Activated naive CD4-positive, alpha-beta T cell treated with anti-CD3 and anti-CD28 coated beads, Interleukin-2, amount 50 U/mL, for 24 hours (primary cell): ENCODE results near the gene CDC42EP5.

Experiments
- H3K27ac Mint-ChIP-seq: one replicate; pipeline ENCODE4 v1.8.0; 2021; ENCODE audit warnings: mild to moderate bottlenecking, mixed read lengths
- H3K27me3 Mint-ChIP-seq: one replicate; pipeline ENCODE4 v1.8.0; 2021; ENCODE audit warnings: mixed read lengths
- H3K36me3 Mint-ChIP-seq: one replicate; pipeline ENCODE4 v1.8.0; 2021; ENCODE audit warnings: mixed read lengths
- H3K4me1 Mint-ChIP-seq: one replicate; pipeline ENCODE4 v1.8.0; 2021; ENCODE audit warnings: mixed read lengths
- H3K4me3 Mint-ChIP-seq: one replicate; pipeline ENCODE4 v1.8.0; 2021; ENCODE audit warnings: mild to moderate bottlenecking, mixed read lengths
- H3K9me3 Mint-ChIP-seq: one replicate; pipeline ENCODE4 v1.8.0; 2021; ENCODE audit warnings: mixed read lengths

Gene CDC42EP5

GRCh38 chr19:54430306-54431254, 42.5 kb downstream of the CDC42EP5 start:
- H3K36me3 Mint-ChIP-seq: no peaks in the 10 kb centered on the region
- peaks cover 20% of the 10 kb centered on the region for H3K4me1 Mint-ChIP-seq
- H3K9me3 Mint-ChIP-seq: no peaks in the 10 kb centered on the region
- peaks cover 11% of the 10 kb centered on the region for H3K27me3 Mint-ChIP-seq
- peak overlapping the region; percentile 36 for H3K4me3 Mint-ChIP-seq
- no peak overlapping the region for H3K27ac Mint-ChIP-seq

- Mint-ChIP-seq H3K4me1 (peaks cover 15% of the 10 kb centered on the region), H3K9me3 (no peaks in the 10 kb centered on the region), H3K4me3 (no peak overlapping the region), H3K27me3 (peaks cover 13% of the 10 kb centered on the region), H3K27ac (no peak overlapping the region), H3K36me3 (no peaks in the 10 kb centered on the region)
These were observed 43.4 kb downstream of the CDC42EP5 start for GRCh38 chr19:54429545-54430227.

- peaks cover 13% of the 10 kb centered on the region for H3K27me3 Mint-ChIP-seq
- peaks cover 10% of the 10 kb centered on the region for H3K4me1 Mint-ChIP-seq
- H3K4me3 Mint-ChIP-seq: no peak overlapping the region
- H3K36me3 Mint-ChIP-seq: no peaks in the 10 kb centered on the region
- no peaks in the 10 kb centered on the region for H3K9me3 Mint-ChIP-seq
- no peak overlapping the region for H3K27ac Mint-ChIP-seq
These were observed 44.0 kb downstream of the CDC42EP5 start for GRCh38 chr19:54429176-54429495.

GRCh38 chr19:54428323-54429175, 44.5 kb downstream of the CDC42EP5 start:
- H3K27me3 Mint-ChIP-seq: peaks cover 15% of the 10 kb centered on the region
- peaks cover 6% of the 10 kb centered on the region for H3K4me1 Mint-ChIP-seq
- H3K4me3 Mint-ChIP-seq: no peak overlapping the region
- H3K9me3 Mint-ChIP-seq: no peaks in the 10 kb centered on the region
- H3K36me3 Mint-ChIP-seq: no peaks in the 10 kb centered on the region
- no peak overlapping the region for H3K27ac Mint-ChIP-seq

GRCh38 chr19:54427586-54427985, 45.5 kb downstream of the CDC42EP5 start:
- no peaks in the 10 kb centered on the region for H3K9me3 Mint-ChIP-seq
- peaks cover 19% of the 10 kb centered on the region for H3K27me3 Mint-ChIP-seq
- no peak overlapping the region for H3K27ac Mint-ChIP-seq
- no peak overlapping the region for H3K4me3 Mint-ChIP-seq
- H3K36me3 Mint-ChIP-seq: no peaks in the 10 kb centered on the region
- peaks cover 6% of the 10 kb centered on the region for H3K4me1 Mint-ChIP-seq

GRCh38 chr19:54426291-54426931, 46.7 kb downstream of the CDC42EP5 start:
- Mint-ChIP-seq H3K36me3 (no peaks in the 10 kb centered on the region), H3K27me3 (peaks cover 19% of the 10 kb centered on the region), H3K27ac (no peak overlapping the region), H3K9me3 (no peaks in the 10 kb centered on the region), H3K4me3 (no peak overlapping the region), H3K4me1 (peaks cover 5% of the 10 kb centered on the region)

- Mint-ChIP-seq H3K9me3 (no peaks in the 10 kb centered on the region), H3K4me1 (no peaks in the 10 kb centered on the region), H3K27me3 (peaks cover 19% of the 10 kb centered on the region), H3K36me3 (no peaks in the 10 kb centered on the region), H3K4me3 (no peak overlapping the region), H3K27ac (no peak overlapping the region)
These were observed 47.7 kb downstream of the CDC42EP5 start for GRCh38 chr19:54425382-54425723.

- Mint-ChIP-seq H3K4me1 (no peaks in the 10 kb centered on the region), H3K36me3 (no peaks in the 10 kb centered on the region), H3K9me3 (no peaks in the 10 kb centered on the region), H3K27me3 (peaks cover 19% of the 10 kb centered on the region), H3K4me3 (no peak overlapping the region), H3K27ac (no peak overlapping the region)
These were observed 48.3 kb downstream of the CDC42EP5 start for GRCh38 chr19:54424660-54425381.

GRCh38 chr19:54424201-54424600, 48.9 kb downstream of the CDC42EP5 start:
- no peaks in the 10 kb centered on the region for H3K36me3 Mint-ChIP-seq
- no peaks in the 10 kb centered on the region for H3K4me1 Mint-ChIP-seq
- peak overlapping the region; percentile 41 for H3K27ac Mint-ChIP-seq
- H3K4me3 Mint-ChIP-seq: no peak overlapping the region
- no peaks in the 10 kb centered on the region for H3K9me3 Mint-ChIP-seq
- H3K27me3 Mint-ChIP-seq: peaks cover 23% of the 10 kb centered on the region

- no peaks in the 10 kb centered on the region for H3K36me3 Mint-ChIP-seq
- peaks cover 29% of the 10 kb centered on the region for H3K27me3 Mint-ChIP-seq
- H3K9me3 Mint-ChIP-seq: no peaks in the 10 kb centered on the region
- H3K27ac Mint-ChIP-seq: no peak overlapping the region
- H3K4me3 Mint-ChIP-seq: no peak overlapping the region
- peaks cover 13% of the 10 kb centered on the region for H3K4me1 Mint-ChIP-seq
These were observed 51.0 kb downstream of the CDC42EP5 start for GRCh38 chr19:54422136-54422535.

- Mint-ChIP-seq H3K4me1 (peaks cover 15% of the 10 kb centered on the region), H3K4me3 (no peak overlapping the region), H3K27me3 (peaks cover 27% of the 10 kb centered on the region), H3K36me3 (no peaks in the 10 kb centered on the region), H3K9me3 (no peaks in the 10 kb centered on the region), H3K27ac (no peak overlapping the region)
These were observed 51.6 kb downstream of the CDC42EP5 start for GRCh38 chr19:54421521-54421920.

- Mint-ChIP-seq H3K36me3 (no peaks in the 10 kb centered on the region), H3K27me3 (peaks cover 26% of the 10 kb centered on the region), H3K4me3 (no peak overlapping the region), H3K4me1 (peaks cover 15% of the 10 kb centered on the region), H3K27ac (no peak overlapping the region), H3K9me3 (no peaks in the 10 kb centered on the region)
These were observed 52.0 kb downstream of the CDC42EP5 start for GRCh38 chr19:54421169-54421516.

- Mint-ChIP-seq H3K27ac (no peak overlapping the region), H3K36me3 (no peaks in the 10 kb centered on the region), H3K9me3 (no peaks in the 10 kb centered on the region), H3K27me3 (peaks cover 25% of the 10 kb centered on the region), H3K4me3 (no peak overlapping the region), H3K4me1 (peaks cover 15% of the 10 kb centered on the region)
These were observed 52.5 kb downstream of the CDC42EP5 start for GRCh38 chr19:54420383-54421168.

GRCh38 chr19:54420068-54420382, 53.1 kb downstream of the CDC42EP5 start:
- Mint-ChIP-seq H3K4me3 (no peak overlapping the region), H3K27ac (no peak overlapping the region), H3K27me3 (peaks cover 25% of the 10 kb centered on the region), H3K4me1 (peaks cover 15% of the 10 kb centered on the region), H3K9me3 (no peaks in the 10 kb centered on the region), H3K36me3 (no peaks in the 10 kb centered on the region)
